Peyer's patch (tissue), 4 donors: ENCODE results near the gene RRAD. TPM values are rescaled to one million over a fixed set of nuclear protein-coding genes. Genes with fewer than 3 reads are reported as not detected.
A peak's percentile ranks its signal among the peaks of the same experiment; 100 is the strongest.
"Not testable (repeated sequence)": the region's sequence is repeated elsewhere in the genome, so short reads cannot be mapped to it uniquely, and the experiment has no call there.

Experiments
- DNase-seq, 3 donors: peaks; one replicate each; pipeline ENCODE4 v3.0.0-alpha.2; 2017 to 2019
- H3K27ac ChIP-seq, 4 donors: fragments of 200-600 bp; sonication (generic); one replicate each; pipeline ENCODE4 v1.5.1; 2016 to 2019
- H3K27me3 ChIP-seq, 2 donors: fragments of 200-600 bp; sonication (generic); one replicate each; pipeline ENCODE4 v1.5.1; 2019
- H3K36me3 ChIP-seq, 3 donors: fragments of 200-600 bp; sonication (generic); one replicate each; pipeline ENCODE4 v1.5.1; 2016 to 2019
- H3K4me1 ChIP-seq, 4 donors: fragments of 200-600 bp; sonication (generic); one replicate each; pipeline ENCODE4 v1.5.1; 2016 to 2019
- H3K4me3 ChIP-seq, 4 donors: fragments of 200-600 bp; sonication (generic); 1 replicate in 3 of 4; 2 replicates in 1 of 4; pipeline ENCODE4 v1.5.1; 2016 to 2019; ENCODE audit warnings: mild to moderate bottlenecking in 1 of 4
- H3K9me3 ChIP-seq, 4 donors: fragments of 200-600 bp; sonication (generic); one replicate each; pipeline ENCODE4 v1.5.1; 2016 to 2019; ENCODE audit warnings: mild to moderate bottlenecking in 1 of 4
- CTCF ChIP-seq, 6 experiments: fragments of 450-650 bp in 4 of 6; fragments of 200-600 bp in 2 of 6; sonication (generic) in 1 of 6; IDR thresholded peaks; one replicate each; pipeline ENCODE4 v1.5.1; 2017 to 2019; ENCODE audit warnings: antibody characterized with exemption in 6 of 6, mild to moderate bottlenecking in 3 of 6, moderate library complexity in 1 of 6
- POLR2A ChIP-seq, 2 donors: fragments of 450-650 bp; IDR thresholded peaks; one replicate each; pipeline ENCODE4 v1.5.1; 2017; ENCODE audit warnings: antibody characterized with exemption in 2 of 2, mild to moderate bottlenecking in 2 of 2, moderate library complexity in 2 of 2
- total RNA-seq, 4 donors: library from RNA; depleted of rRNA; stranded (reverse); fragments of >200 nt; gene quantifications; one replicate each; pipeline ENCODE4 v1.1.0, GENCODE V29; 2016

Gene RRAD
- total RNA-seq, result 1 to 10 TPM in 3 of 4 donors, under 1 TPM in 1; 0.53 to 4.1 (median 2.8) TPM

- Histone ChIP-seq H3K9me3 (no peaks in the 10 kb centered on the region), H3K4me1 (peaks cover 0 to 35% (median 8%) of the 10 kb centered on the region in 4 donors), H3K27ac (peak within 1 kb of the TSS; percentile 2 to 81 (median 70)), H3K36me3 (no peaks in the 10 kb centered on the region), H3K27me3 (no peaks in the 10 kb centered on the region), H3K4me3 (peak within 1 kb of the TSS; percentile 20 to 70 (median 58))
- no peak for DNase-seq
- TF ChIP-seq CTCF (IDR thresholded peaks at IDR 0.05), result no peak
- no peak for TF ChIP-seq POLR2A (IDR thresholded peaks at IDR 0.05)
These were observed at the start of gene RRAD for GRCh38 chr16:66925322-66925840. Gene RRAD (minus strand): TSS chr16:66925535. CDS start chr16:66925179, 356 bp downstream.

GRCh38 chr16:66974932-66975246, 49.6 kb upstream of the RRAD start:
- not testable (repeated sequence) for DNase-seq, H3K4me3 ChIP-seq

GRCh38 chr16:66974156-66974931, 49.0 kb upstream of the RRAD start:
- not testable (repeated sequence) for H3K9me3 ChIP-seq, H3K4me1 ChIP-seq, H3K27ac ChIP-seq, H3K36me3 ChIP-seq, H3K27me3 ChIP-seq, H3K4me3 ChIP-seq, DNase-seq

More at GRCh38 chr16:66974932-66975246, 49.6 kb upstream of the RRAD start:
- H3K27me3 ChIP-seq, H3K9me3 ChIP-seq, H3K27ac ChIP-seq, H3K36me3 ChIP-seq, H3K4me1 ChIP-seq: not testable (repeated sequence)

DNA sequence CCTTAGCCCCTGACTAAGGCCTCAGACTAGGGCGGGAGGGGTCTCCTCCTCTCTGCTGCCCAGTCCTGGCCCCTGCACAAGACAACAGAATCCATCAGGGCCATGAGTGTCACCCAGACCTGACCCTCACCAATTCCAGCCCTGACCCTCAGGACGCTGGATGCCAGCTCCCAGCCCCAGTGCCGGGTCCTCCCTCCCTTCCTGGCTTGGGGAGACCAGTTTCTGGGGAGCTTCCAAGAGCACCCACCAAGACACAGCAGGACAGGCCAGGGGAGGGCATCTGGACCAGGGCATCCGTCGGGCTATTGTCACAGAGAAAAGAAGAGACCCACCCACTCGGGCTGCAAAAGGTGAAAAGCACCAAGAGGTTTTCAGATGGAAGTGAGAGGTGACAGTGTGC, 48.4 kb upstream of the RRAD start:
- H3K27ac ChIP-seq, result no peak overlapping the region
- no peaks in the 10 kb centered on the region for H3K27me3 ChIP-seq
- no peak overlapping the region for H3K4me3 ChIP-seq
- H3K4me1 ChIP-seq, result peaks cover 0 to 8% (median 0%) of the 10 kb centered on the region in 4 donors
- H3K36me3 ChIP-seq, result peaks cover 0 to 4% (median 0%) of the 10 kb centered on the region in 3 donors
- no peaks in the 10 kb centered on the region for H3K9me3 ChIP-seq
- DNase-seq, result no peak
- TF ChIP-seq CTCF (IDR thresholded peaks at IDR 0.05) (no peak), POLR2A (IDR thresholded peaks at IDR 0.05) (no peak)

GRCh38 chr16:66972983-66973382, 47.6 kb upstream of the RRAD start:
- H3K4me3 ChIP-seq, result no peak overlapping the region
- peaks cover 0 to 6% (median 0%) of the 10 kb centered on the region in 3 donors for H3K36me3 ChIP-seq
- no peak for DNase-seq
- peaks cover 0 to 8% (median 0%) of the 10 kb centered on the region in 4 donors for H3K4me1 ChIP-seq
- TF ChIP-seq POLR2A (IDR thresholded peaks at IDR 0.05), result no peak
- no peak for TF ChIP-seq CTCF (IDR thresholded peaks at IDR 0.05)
- H3K27me3 ChIP-seq, result no peaks in the 10 kb centered on the region
- H3K9me3 ChIP-seq, result no peaks in the 10 kb centered on the region
- H3K27ac ChIP-seq, result no peak overlapping the region

- H3K4me1 ChIP-seq, result no peaks in the 10 kb centered on the region
- TF ChIP-seq POLR2A (IDR thresholded peaks at IDR 0.05) (no peak), CTCF (IDR thresholded peaks at IDR 0.05) (no peak)
- no peak overlapping the region for H3K27ac ChIP-seq
- H3K27me3 ChIP-seq, result no peaks in the 10 kb centered on the region
- H3K4me3 ChIP-seq, result no peak overlapping the region
- no peak for DNase-seq
- no peaks in the 10 kb centered on the region for H3K9me3 ChIP-seq
- peaks cover 0 to 6% (median 0%) of the 10 kb centered on the region in 3 donors for H3K36me3 ChIP-seq
These were observed 45.7 kb upstream of the RRAD start for GRCh38 chr16:66970775-66971720.
